AG04450 (cell line): ENCODE results near the gene ADAD1. TPM values are rescaled to one million over a fixed set of nuclear protein-coding genes. Genes with fewer than 3 reads are reported as not detected.

Source experiments
- CTCF ChIA-PET: fragments of 300-600, 350-600 bp; formaldehyde crosslinking; extraction: SDS; loops from one replicate; lab custom pipeline; 2022; ENCODE audit warnings: antibody characterized with exemption, inconsistent platforms; lab: Charles Lee
- POLR2A ChIA-PET: fragments of 350-600 bp; formaldehyde crosslinking; extraction: SDS; loops from one replicate; lab custom pipeline; 2021; ENCODE audit warnings: antibody characterized with exemption, inconsistent platforms; lab: Yijun Ruan, JAX
- DNase-seq: peaks from one replicate; pipeline ENCODE4 v3.0.0-alpha.2; 2011; ENCODE audit warnings: low read depth, low spot score
- H3K27ac ChIP-seq: one replicate; pipeline ENCODE4 v1.5.1; 2012; ENCODE audit warnings: low read depth, low read length, control low read depth
- H3K27me3 ChIP-seq: one replicate; pipeline ENCODE4 v1.6.0; 2012; ENCODE audit warnings: low read length; ENCODE audit not compliant: control insufficient read depth, insufficient read depth
- H3K4me3 ChIP-seq: 2 replicates; pipeline ENCODE4 v1.5.1; 2011; ENCODE audit warnings: mild to moderate bottlenecking, low read depth, low read length, control low read depth
- H3K9me3 ChIP-seq: 2 replicates; pipeline ENCODE4 v1.5.1; 2012; ENCODE audit warnings: low read length; ENCODE audit not compliant: control insufficient read depth, insufficient read depth
- CTCF ChIP-seq: IDR thresholded peaks from 2 replicates; pipeline ENCODE4 v1.5.1; 2011; ENCODE audit warnings: low read depth, low read length, control low read depth, inconsistent platforms
- polyA minus RNA-seq: library from RNA; depleted of rRNA, polyadenylated mRNA; stranded (reverse); fragments of >200 nt; gene quantifications from 2 replicates; pipeline ENCODE4 v1.2.3, GENCODE V29; 2011; rRNA and poly(A)+ RNA removed
- polyA plus RNA-seq: library from polyadenylated mRNA; depleted of rRNA; stranded (reverse); fragments of >200 nt; gene quantifications from 2 replicates; pipeline ENCODE4 v1.2.3, GENCODE V29; 2011; rRNA removed

Gene ADAD1
- polyA plus RNA-seq (not detected in 2 replicates), polyA minus RNA-seq (not detected in 2 replicates)

DNA sequence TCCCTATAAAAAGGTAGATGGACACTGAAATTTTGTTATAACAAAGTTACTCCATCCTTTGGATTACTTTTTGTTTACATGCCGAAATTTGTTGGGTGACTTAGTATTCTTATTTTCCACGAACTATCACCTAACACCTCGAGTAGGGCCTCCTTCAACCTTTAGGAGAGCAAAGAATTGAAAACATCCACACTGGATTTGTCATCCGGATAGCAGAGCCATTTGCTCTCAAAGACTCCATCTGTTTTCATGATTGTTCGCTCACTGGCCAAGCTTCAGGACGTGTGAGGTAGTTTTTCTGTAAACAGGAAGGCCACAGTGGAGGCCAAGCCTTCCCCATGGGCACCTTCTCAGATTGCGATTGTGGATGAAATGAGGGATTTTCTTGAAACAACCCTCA lies at the start of gene ADAD1:
ADAD1 (plus strand) TSS at position 301 of the 400 bp plus-strand sequence. CDS start 1,059 bp downstream, outside the sequence.
- POLR2A ChIA-PET: no interaction called here
- H3K9me3 ChIP-seq: peaks cover 5% of the 10 kb centered on the region; the same call in 1 of the 2 replicates
- no peak for DNase-seq
- no peak within 1 kb of the TSS for H3K27ac ChIP-seq
- CTCF ChIA-PET: no interaction called here
- no peaks in the 10 kb centered on the region for H3K27me3 ChIP-seq
- TF ChIP-seq CTCF: no peak
- H3K4me3 ChIP-seq: no peak within 1 kb of the TSS

DNA sequence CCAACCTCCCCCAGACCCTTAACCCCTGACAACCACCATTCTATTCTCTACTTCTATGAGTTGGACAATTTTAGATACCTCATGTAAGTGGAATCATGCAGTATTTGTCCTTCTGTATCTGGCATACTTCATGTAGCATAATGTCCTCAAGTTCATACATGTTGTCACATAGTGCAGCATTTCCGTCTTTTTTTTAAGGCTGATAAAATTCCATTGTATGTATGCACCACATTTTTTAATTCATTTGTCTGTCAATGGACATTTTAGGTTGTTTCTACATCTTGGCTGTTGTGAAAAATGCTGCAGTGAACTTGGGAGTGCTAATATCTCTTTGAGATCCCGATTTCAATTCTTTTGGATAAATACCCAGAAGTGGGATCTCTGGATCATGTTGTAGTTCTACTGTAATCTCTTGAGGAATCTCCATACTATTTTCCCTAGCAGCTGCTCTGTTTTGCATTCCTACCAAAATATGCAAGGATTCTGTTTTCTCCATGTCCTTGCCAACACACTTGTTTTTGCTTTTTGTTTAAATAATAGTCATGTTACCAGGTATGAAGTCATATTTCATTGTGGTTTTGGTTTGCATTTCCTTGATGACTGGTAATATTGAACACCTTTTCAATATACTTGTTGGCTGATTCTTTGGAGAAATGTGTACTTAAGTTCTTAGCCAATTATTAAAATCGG lies 48.8 kb upstream of the ADAD1 start:
- Histone ChIP-seq H3K4me3 (no peak overlapping the region), H3K27me3 (no peaks in the 10 kb centered on the region), H3K27ac (no peak overlapping the region), H3K9me3 (no peaks in the 10 kb centered on the region)
- ChIA-PET POLR2A (no interaction called here), CTCF (no interaction called here)
- TF ChIP-seq CTCF: no peak
- DNase-seq: no peak

- POLR2A ChIA-PET: no interaction called here
Observed at GRCh38 chr4:122331195-122331594, 47.6 kb upstream of the ADAD1 start.

DNA sequence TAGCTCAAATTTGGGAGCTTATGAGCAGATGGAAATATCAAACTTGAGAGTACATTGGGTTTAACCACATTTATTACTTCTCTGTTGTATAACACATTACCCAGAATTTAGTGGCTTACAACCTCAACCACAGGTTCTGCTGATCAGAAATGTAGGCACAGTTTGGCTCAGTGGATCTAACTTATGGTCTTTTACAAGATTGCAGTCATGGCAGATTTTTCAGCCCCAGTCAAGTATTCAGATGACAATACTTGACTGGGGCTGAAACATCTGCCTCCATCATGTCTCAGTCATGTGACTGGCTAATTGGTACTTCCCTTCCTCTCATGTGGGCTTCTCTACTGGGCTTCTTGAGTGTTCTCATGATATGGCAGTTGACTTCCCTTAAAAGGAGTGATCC lies 44.0 kb upstream of the ADAD1 start:
- no peak for DNase-seq
- Histone ChIP-seq H3K27me3 (no peaks in the 10 kb centered on the region), H3K9me3 (no peaks in the 10 kb centered on the region), H3K4me3 (no peak overlapping the region), H3K27ac (no peak overlapping the region)
- TF ChIP-seq CTCF: no peak
- ChIA-PET CTCF (no interaction called here), POLR2A (no interaction called here)

More at GRCh38 chr4:122331195-122331594, 47.6 kb upstream of the ADAD1 start:
- H3K27ac ChIP-seq: no peak overlapping the region
- no peaks in the 10 kb centered on the region for H3K9me3 ChIP-seq
- TF ChIP-seq CTCF: no peak
- no peak overlapping the region for H3K4me3 ChIP-seq
- CTCF ChIA-PET: no interaction called here
- H3K27me3 ChIP-seq: no peaks in the 10 kb centered on the region
- no peak for DNase-seq

- no peaks in the 10 kb centered on the region for H3K9me3 ChIP-seq
- no peak overlapping the region for H3K27ac ChIP-seq
- no peaks in the 10 kb centered on the region for H3K27me3 ChIP-seq
- H3K4me3 ChIP-seq: no peak overlapping the region
- ChIA-PET POLR2A (interaction anchor here (0.6 kb wide), 1 partner anchor 98 kb away, joined by 3 read pairs; no protein-coding TSS in a partner anchor), CTCF (interaction anchor here (1.0 kb wide), 1 partner anchor 442 kb away, joined by 3 read pairs; no protein-coding TSS in a partner anchor)
- DNase-seq: peak; percentile 39
- TF ChIP-seq CTCF: no peak
Observed at GRCh38 chr4:122341886-122342285, 36.9 kb upstream of the ADAD1 start.
